AG04449 (cell line): ENCODE measurements around the gene MID2.
"Not testable (repeated sequence)": the region's sequence is repeated elsewhere in the genome, so short reads cannot be mapped to it uniquely, and the experiment has no call there.

ENCODE experiments used
- CTCF ChIA-PET: fragments of 350-600 bp; formaldehyde crosslinking; extraction: SDS; loops from one replicate; lab custom pipeline; 2021; ENCODE audit warnings: antibody characterized with exemption; lab: Yijun Ruan, JAX
- POLR2A ChIA-PET: fragments of 400-600, 350-600 bp; formaldehyde crosslinking; extraction: SDS; loops from one replicate; lab custom pipeline; 2020; ENCODE audit warnings: antibody characterized with exemption, inconsistent platforms; lab: Yijun Ruan, JAX
- DNase-seq: peaks from one replicate; pipeline ENCODE4 v3.0.0-alpha.2; 2010; ENCODE audit warnings: low read depth, low spot score
- H3K4me3 ChIP-seq: 2 replicates; pipeline ENCODE4 v1.5.1; 2011; ENCODE audit warnings: low read depth, mild to moderate bottlenecking, control low read depth, low read length
- TF ChIP-seq, protein P1 (sequence below): IDR thresholded peaks from one replicate; pipeline ENCODE4 v1.5.1; 2011; ENCODE audit warnings: mild to moderate bottlenecking, moderate library complexity, low read length, control low read depth, inconsistent platforms; ENCODE audit not compliant: insufficient read depth; ENCODE audit errors: missing control alignments

Gene MID2

DNA sequence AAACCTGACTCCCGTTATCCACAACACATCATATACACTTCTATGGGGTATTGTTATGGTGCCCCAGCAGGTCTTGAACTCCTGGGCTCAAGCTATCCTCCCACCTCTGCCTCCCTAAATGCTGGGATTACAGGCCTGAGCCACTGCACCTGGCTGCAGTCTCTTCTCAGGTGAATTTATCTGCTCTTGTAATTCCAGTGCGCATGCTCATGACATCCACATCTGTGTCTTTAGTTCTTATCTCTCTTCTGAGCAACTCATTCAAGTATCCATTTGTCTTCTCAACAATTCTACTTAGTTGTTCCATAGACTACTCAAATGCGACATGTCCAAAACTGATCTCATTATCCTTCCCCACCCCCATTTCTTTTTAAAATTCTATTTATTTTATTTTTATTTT lies 20.5 kb upstream of the MID2 start:
- H3K4me3 ChIP-seq = no peak overlapping the region
- ChIA-PET CTCF (no interaction called here), POLR2A (no interaction called here)
- no peak for DNase-seq
- TF ChIP-seq, protein P1, sequence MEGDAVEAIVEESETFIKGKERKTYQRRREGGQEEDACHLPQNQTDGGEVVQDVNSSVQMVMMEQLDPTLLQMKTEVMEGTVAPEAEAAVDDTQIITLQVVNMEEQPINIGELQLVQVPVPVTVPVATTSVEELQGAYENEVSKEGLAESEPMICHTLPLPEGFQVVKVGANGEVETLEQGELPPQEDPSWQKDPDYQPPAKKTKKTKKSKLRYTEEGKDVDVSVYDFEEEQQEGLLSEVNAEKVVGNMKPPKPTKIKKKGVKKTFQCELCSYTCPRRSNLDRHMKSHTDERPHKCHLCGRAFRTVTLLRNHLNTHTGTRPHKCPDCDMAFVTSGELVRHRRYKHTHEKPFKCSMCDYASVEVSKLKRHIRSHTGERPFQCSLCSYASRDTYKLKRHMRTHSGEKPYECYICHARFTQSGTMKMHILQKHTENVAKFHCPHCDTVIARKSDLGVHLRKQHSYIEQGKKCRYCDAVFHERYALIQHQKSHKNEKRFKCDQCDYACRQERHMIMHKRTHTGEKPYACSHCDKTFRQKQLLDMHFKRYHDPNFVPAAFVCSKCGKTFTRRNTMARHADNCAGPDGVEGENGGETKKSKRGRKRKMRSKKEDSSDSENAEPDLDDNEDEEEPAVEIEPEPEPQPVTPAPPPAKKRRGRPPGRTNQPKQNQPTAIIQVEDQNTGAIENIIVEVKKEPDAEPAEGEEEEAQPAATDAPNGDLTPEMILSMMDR = no peak

DNA sequence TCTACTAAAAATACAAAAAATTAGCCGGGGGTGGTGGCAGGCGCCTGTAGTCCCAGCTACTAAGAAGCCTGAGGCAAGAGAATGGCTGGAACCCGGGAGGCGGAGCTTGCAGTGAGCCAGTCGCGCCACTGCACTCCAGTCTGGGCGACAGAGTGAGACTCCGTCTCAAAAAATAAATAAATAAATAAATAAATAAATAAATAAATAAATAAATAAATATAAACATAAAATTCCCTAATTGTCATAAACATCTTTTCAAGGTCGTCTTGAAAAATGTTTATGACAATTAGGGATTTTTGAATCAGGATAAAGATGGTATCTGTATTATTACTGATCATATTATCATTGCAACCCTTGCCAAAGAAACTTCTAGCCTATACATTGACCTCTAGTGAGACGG lies 15.6 kb upstream of the MID2 start:
- DNase-seq, POLR2A ChIA-PET, H3K4me3 ChIP-seq, CTCF ChIA-PET: not testable (repeated sequence)

DNA sequence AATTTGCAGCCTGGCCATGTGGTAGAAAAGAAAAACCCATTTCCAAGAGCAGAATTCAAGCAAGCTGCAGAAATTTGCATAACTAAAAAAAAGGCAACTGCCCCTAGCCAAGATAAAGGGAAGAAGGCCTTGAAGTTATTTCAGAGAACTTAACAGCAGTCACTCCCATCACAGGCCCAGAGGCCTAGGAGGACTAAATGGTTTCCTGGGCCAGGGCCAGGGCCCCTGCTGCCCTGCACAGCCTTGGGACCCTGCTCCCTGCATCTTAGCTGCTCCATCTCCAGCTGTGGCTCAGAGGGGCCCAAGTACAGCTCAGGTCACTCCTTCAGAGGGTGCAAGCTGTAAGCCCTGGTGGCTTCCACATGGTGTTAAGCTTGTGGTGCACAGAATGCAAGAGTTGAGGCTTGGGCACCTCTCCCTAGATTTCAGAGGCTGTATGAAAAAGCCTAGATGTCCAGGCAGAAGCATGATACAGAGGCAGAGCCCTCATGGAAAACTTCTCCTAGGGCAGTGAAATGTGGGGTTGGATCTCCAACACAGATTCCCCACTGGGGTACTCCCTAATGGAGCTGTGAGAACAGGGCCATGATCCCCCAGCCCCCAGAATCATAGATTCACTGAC lies 6.7 kb upstream of the MID2 start:
- H3K4me3 ChIP-seq = no peak overlapping the region
- CTCF ChIA-PET = no interaction called here
- POLR2A ChIA-PET = no interaction called here
- TF ChIP-seq, protein P1 = no peak
- no peak for DNase-seq

DNA sequence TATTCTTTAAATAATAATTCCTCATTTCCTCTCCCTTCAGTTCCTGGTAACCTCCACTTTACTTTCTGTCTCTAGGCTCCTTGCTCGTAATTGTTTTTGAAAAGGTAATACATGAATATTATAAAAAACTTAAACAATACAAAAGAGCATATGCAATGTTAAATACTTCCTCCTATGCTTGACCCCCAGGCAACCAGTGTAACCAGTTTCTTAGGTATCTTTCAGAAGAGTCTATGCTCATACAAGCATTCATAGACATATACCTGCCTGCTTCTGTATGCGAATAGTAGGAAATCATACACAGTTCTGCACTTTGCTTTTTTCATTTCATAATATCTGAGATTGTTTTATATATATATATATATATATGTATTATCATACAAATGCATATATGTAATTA lies 2.6 kb upstream of the MID2 start:
- TF ChIP-seq, protein P1 = no peak
- ChIA-PET CTCF (no interaction called here), POLR2A (no interaction called here)
- no peak for DNase-seq
- no peak overlapping the region for H3K4me3 ChIP-seq

DNA sequence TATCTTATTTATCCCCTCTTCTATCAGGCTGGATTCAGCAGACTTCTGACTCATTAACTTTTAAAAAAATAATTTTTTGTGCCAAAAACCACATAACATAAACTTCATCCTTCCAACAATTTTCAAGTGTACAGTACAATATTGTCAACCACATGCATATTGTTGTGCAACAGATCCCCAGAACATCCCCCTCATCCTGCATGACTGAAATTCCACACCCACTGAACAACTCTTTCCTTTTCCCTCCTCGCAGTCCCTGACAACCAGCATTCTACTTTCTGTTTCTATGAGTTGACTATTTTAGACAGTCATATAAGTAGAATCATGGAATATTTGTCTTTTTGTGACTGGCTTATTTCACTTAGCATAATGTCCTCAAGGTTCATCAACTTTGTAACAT lies 2.2 kb upstream of the MID2 start:
- TF ChIP-seq, protein P1 = no peak
- ChIA-PET CTCF (no interaction called here), POLR2A (no interaction called here)
- no peak overlapping the region for H3K4me3 ChIP-seq
- peak; percentile 46 for DNase-seq

DNA sequence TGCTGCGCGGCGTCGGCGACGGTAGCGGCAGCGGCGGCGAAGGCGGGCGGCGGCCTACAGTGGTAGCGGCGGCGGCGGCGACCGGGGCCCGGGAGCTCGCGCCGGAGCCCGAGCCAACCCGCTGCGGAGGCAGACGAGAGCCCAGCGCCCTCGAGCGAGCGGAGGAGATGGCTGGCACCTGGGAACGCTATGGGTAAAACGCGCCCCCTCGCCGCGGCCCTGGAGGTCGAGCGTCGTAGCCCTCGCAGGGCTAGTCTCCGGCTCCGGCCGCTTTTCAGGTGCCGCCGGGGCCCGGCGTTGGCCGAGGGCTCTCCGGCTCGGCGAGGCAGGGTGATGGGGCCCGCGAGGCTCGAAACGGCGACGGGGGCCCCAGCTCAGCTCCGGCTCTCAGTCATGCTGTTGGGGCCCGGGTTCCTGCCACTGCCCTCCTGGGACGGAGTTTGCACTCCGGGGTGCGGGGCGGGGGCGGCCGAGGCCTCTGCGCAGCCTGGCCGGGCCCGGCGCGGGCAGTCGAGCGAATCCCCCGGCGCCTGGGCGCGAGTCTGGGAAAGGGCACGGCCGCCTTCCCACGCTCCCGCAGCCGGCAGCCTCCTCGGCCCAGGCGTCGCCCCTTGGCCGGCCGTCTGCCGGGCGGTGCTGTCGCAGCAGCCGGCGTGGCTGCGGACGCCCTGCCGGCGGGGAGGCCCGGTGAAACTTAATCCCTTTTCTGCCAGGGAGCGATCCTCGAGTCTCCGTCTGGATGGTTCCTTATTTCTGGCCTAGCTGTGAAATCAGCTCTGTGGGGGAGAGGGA lies 768 bp downstream of the MID2 start:
- CTCF ChIA-PET = no interaction called here
- no peak for DNase-seq
- POLR2A ChIA-PET = no interaction called here
- H3K4me3 ChIP-seq = peak overlapping the region; percentile 54
- TF ChIP-seq, protein P1 = no peak
